Coronary artery (tissue), 2 donors: ENCODE results near the gene SLC34A3.

ENCODE experiments used
- DNase-seq: peaks from one replicate; pipeline ENCODE4 v3.0.0-alpha.2; 2017; ENCODE audit warnings: low spot score
- H3K27ac ChIP-seq, 2 donors: fragments of 200-600 bp; sonication (generic); one replicate each; pipeline ENCODE4 v1.5.1; 2016 to 2019
- H3K4me3 ChIP-seq: fragments of 200-600 bp; sonication (generic); 2 replicates; pipeline ENCODE4 v1.5.1; 2016; ENCODE audit warnings: mild to moderate bottlenecking, moderate library complexity
- CTCF ChIP-seq: fragments of 200-600 bp; sonication (generic); IDR thresholded peaks from one replicate; pipeline ENCODE4 v1.5.1; 2019; ENCODE audit warnings: antibody characterized with exemption

Gene SLC34A3

DNA sequence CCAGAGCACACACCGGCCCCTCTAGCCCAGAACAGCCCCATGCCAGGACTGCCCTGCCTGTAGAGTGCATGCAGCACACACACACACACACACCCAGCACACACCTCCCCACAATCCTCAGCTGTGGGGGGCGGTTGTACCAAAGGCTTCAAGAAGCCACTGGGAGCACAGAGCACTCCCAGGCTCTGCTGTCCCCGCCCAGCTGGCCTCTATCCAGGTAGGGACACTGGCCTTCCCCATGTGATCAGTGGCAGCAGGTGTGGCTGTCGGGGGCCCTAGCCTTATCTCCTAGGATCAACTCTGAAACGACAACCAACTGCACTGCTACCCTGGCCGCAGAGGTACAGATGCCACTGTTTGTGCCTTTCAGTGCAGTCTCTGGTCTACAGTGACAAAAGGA is 44.3 kb upstream of the SLC34A3 start:
- no peak for TF ChIP-seq CTCF

DNA sequence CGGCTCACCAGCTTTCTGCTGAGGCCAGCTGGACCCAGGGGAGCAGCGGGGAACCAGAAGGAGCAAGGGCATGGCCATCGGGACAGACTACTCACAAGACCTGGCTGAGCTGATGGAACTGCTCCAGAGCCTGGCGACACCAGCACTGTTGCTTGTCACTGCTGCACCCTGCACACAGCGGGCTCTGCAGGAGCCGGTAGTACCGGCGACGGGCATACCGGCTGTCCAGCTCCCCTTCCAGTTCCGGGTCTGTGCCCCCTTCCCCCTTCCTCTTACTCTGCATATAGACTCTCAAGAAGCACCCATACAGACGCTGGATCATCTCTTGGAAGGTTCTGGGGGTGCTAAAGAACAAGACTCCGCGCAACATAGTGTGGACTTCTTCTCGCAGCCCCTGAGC is 43.3 kb upstream of the SLC34A3 start:
- no peak for DNase-seq
- TF ChIP-seq CTCF = no peak
- peak overlapping the region; percentile 93 for H3K4me3 ChIP-seq
- H3K27ac ChIP-seq = no peak overlapping the region

More for the DNA sequence above, 44.3 kb upstream of the SLC34A3 start:
- no peak for DNase-seq
- Histone ChIP-seq H3K27ac (no peak overlapping the region), H3K4me3 (peak overlapping the region; percentile 93)

DNA sequence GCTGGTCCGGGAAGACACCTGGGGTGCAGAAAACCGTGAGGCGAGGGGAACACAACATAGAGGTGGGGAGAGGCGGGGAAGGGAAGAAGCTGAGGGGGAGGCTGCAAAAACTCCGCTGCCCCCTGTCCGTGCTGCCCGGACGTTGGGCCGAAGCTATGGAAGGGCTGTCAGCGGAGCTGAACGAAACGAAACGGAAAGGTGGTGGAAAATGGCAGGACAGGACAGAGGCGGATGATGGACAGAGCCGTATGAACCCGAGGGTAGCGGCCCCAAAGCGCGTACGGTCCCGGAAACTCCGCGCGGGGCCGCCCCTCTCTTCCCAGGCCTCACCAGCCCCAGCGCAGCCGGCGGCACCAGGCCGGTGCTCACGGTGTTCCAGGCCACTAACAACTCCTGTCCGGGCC is 42.6 kb upstream of the SLC34A3 start:
- H3K4me3 ChIP-seq = peak overlapping the region; percentile 93
- DNase-seq = no peak
- TF ChIP-seq CTCF = no peak
- H3K27ac ChIP-seq = peak overlapping the region; percentile 83 to 98

GRCh38 chr9:137188490-137189296 is 42.0 kb upstream of the SLC34A3 start, which contains the start of the genes ANAPC2 and SSNA1:
TSS of gene ANAPC2 (minus strand) at chr9:137188560. CDS start at chr9:137188532, 28 bp downstream.
TSS of gene SSNA1 (plus strand) at chr9:137188676. CDS start at chr9:137188727, 51 bp downstream.
- Histone ChIP-seq H3K27ac (peak within 1 kb of the TSS; percentile 83 to 98), H3K4me3 (peak within 1 kb of the TSS; percentile 93)
- DNase-seq = peak; percentile 92
- no peak for TF ChIP-seq CTCF

DNA sequence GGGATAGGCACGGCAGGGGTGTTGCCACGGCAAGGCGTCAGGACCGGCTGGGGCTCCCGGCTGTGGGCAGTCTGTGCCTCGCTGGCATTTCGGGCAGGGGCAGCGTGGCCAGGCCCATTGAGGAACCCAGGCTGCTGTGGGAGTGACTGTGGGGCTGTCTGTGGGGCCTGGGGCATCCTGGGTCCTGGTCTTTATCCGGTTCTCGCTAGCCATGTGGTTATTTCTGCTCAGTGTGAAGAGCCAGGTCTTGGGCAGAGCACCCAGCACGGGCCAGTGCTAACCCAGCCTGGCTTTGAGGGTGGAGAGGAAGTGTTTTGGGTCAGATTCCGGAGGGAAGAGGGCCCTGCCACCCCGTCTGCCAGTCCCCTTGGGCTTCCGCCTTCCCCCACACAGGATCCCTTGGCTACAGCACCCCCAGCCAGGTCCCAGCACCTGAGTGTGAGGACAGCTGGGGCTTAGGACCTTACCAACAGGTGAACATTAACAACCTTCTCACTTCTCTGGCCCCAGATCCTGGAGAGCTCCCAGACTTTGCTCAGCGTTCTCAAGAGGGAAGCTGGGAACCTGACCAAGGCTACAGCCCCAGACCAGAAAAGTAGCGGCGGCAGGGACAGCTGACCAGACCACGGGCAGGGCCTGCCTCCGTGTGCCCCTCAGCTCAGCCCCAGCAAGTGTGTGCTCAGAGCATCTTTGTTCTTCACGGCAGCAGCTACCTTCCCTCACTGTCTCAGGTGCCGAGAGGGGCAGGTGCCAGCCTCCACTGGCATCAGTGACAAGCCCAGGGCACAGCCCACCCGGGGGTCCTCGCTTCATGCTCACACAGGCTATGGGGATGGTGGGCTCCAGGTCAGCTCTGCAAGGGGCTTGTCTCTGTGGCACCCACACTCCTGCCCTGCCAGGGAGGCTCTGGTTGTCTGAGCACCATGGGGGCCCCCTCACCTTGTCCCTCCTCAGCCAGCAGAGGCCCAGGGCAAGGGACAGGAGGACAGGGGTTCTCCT is 41.1 kb upstream of the SLC34A3 start:
- no peak for TF ChIP-seq CTCF
- peak overlapping the region; percentile 93 for H3K4me3 ChIP-seq
- H3K27ac ChIP-seq = peak overlapping the region; percentile 83 to 98
- no peak for DNase-seq

GRCh38 chr9:137190315-137190856 is 40.3 kb upstream of the SLC34A3 start:
- no peak for DNase-seq
- TF ChIP-seq CTCF = no peak
- no peak overlapping the region for H3K4me3 ChIP-seq
- H3K27ac ChIP-seq = peak overlapping the region in 1 of 2 donors; percentile 98
